GM15510 (cell line): Measurements from ENCODE around the gene CACNA1F.

Experiments
- POLR2A ChIP-seq: IDR thresholded peaks from 3 replicates; pipeline ENCODE4 v1.6.1; 2011; ENCODE audit warnings: borderline replicate concordance; ENCODE audit not compliant: insufficient read length; ENCODE audit errors: extremely low read depth

Gene CACNA1F

DNA sequence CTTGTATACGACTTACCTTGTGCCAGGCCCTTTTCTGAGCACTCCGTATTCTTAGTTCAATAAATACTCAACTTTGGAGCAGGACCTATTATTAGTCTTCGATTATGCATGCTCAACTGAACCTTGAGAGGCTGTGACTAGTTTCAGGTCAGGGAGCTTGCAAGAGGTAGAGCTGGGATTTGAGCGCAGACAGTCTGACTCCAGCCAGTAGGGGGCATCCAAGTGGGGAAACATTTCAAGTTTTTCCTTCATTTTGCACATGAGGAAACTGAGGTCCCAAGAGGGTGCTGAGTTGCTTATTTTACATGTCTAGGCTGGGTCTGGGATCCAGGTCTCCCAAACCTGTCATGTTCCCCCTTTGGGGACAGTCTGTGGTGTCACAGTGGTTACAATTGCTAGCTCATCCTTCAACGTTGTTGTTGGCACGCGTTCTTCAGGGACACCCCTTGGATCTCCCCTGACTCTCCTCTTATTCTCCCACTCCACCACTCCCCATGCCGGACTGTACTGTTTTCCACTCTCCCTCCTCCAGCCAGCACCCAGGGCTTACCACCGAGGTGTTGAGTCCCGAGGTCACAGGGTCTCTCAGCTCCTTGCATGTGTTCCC is 40.3 kb downstream of the CACNA1F start:
- no peak for TF ChIP-seq POLR2A

DNA sequence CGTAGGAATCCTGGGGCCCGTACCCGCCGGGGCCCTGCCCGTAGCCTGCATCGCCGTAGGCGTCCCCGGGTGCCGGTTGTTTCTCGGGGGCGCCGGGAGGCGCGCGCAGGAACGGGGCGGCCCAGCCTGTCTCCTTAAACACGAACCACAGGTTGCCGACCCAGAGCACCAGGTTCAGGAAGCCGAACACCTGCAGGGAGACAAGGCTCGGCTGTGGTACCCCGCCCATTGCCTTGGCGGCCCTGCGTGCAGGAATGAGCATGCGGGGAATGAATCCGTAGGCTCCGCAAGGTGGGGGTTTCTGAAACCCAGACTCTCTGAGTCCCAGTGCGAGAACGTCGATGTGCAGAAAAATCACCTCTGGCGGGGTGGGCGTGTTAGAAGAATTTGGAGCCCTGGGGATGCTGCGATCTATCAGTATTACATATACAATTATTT is 41.5 kb downstream of the CACNA1F start:
- no peak for TF ChIP-seq POLR2A

DNA sequence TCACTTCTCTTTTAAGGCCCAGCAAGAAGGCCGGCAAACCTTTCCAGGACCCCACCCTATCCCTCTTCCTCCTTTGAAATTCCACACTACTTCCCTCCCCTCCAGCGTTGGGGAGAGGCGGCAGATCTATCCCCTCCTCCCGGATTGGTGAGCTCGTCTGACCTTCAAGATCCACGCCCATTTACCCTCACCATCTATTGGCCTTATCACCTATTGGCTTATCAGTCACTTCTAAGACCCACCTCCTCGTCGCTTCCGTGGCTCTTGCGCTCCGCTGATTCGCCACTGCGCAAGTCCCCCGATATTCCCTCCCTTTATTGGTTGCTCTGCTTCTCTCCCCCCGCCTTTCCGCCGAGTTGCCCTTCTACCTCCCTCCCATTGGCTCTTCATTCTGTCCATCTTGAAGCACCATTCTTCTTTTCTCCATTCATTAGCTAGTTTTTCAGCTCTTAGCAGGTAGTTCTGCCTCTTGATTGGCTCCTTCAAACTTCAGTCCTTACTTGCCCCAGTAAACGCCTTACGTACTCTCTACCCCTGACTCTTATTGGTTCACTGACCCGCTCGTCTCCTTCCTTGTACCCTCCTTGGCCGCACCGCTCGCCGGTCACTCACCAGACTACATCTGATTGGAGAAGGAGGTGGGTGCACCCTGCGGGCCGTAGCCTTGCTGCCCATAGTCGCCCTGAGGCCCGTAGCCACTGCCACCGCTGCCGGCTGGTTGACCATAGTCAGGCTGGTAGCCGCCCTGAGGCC is 42.1 kb downstream of the CACNA1F start:
- TF ChIP-seq POLR2A: peak; percentile 84

DNA sequence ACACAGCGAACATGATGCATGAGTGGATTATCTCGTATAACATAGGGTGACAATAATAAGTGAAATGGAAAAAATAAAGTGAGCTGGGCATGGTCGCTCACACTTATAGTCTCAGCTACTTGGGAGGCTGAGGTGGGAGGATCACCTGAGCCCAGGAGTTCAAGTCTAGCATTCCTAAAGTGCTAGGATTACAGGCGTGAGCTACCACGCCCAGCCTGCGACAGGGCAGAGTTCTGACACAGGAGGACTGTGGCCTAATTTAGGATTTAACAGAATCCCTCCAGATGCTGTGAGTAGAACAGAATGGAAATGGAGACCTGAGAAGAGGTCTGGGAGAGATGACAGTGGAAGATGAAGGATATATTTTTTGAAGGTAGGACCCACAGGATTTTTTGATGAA is 43.5 kb downstream of the CACNA1F start:
- no peak for TF ChIP-seq POLR2A

DNA sequence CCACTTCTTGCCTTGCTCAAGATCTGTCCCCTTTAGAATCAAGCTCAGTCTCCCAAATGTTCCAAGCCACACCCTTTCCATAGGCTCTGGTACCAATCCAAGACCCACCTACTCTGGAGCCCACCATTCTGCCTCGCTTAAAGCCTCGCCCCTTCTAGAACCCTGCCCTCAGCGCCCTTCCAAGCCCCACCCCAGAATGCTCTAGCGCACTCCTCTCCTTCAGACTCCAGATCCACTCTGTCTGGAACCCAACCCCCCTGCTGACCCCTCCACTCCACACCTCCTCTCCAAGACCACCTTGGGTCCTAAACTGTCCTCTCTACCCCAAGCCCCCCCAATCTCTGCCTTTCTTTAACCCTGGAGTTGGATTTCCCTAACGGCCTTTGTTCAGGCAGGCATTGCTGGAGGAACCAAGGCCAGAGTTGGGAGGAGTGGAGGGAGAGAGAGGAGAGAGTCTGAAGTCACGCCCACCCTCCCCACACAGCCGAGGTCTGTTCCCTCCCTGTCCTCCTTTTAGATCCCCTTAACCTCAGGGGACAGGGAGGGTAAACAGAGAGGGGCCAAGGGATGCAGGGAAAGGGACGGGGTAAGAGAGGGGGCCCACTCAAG is 44.6 kb downstream of the CACNA1F start:
- no peak for TF ChIP-seq POLR2A

DNA sequence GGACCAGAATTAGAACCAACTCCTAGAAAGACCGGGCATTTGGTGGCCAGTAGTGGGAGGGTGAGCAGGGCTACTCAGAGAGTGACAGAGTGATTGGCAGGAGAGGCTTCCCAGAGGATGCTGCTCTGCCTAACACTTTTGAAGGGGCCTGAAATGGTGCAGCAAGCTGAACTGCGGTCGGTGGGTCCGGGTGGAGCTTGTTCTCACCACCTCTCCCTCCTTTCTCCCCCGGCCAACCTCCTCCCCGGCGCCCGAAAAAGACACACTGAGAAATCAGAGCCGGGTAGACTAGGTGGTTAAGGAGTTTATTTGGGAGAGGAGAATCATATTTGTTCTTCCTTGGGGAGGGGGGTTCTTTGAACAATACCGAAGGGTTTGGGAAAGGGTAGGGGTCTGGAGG is 45.6 kb downstream of the CACNA1F start:
- TF ChIP-seq POLR2A: no peak

DNA sequence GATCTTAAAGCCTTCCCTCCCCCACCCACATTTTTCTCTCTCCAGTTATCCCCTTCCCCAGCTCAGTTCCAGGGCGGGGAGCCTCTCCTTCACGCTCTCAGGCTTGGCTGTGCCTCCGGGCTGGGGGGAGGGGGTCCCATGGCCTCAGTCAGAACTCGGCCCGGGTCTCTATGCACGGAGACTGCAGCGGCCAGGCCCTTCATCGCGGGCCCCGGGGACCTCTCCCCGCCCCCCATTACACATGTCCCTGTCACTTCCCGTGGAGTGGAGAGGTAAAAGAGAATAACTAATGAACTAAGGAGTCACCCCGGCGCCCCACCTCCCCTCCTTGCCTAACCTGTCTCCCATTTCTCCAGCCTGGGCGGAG is 46.1 kb downstream of the CACNA1F start:
- no peak for TF ChIP-seq POLR2A

DNA sequence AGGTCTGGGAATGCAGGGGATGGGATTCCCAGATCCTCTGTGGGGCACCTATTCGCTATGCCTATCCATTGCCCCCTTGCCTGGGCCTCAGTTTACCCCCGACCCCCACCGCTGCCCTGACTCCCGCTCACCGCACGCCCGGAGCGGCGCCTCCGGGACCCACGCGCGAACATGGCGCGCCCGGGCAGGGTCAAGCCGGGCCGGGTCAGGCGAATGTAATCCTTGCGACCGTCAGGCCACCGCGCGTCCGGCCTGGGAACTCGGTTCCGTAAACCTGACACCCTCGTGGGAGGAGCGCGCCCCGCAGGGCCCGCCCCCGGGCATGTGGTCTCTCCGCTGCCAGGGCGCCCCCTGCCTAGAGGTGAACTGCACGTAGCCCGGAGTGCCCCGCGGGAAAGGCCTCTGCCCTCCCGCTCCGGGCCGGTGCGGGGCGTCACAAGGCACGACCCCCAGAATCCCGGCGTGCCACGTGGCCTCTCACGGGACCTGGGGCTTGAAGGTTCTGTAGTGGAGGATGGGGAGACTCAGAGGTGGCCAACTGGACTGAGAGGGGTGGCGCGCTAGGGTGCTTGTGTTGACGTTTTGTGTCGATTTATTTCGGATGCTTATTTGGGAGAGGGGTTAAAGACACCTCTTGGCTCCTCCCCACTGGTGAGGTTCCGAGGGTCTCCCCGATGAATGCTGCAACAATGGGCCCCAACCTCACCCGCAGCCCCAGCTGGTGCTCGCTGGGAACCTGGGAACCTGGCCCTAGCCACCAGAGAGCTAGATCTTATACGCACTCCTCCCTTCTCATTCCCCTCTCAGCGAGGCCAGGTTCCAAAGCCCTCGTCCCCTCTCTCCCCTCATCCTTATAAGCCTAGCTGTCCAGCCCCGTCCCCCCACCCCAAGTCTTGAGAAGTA is 46.8 kb downstream of the CACNA1F start, which contains the start of gene PRICKLE3:
TSS of gene PRICKLE3 (minus strand) at position 249 of the 903 bp plus-strand sequence. CDS start at position 173, 76 bp downstream.
- peak; percentile 78 for TF ChIP-seq POLR2A

DNA sequence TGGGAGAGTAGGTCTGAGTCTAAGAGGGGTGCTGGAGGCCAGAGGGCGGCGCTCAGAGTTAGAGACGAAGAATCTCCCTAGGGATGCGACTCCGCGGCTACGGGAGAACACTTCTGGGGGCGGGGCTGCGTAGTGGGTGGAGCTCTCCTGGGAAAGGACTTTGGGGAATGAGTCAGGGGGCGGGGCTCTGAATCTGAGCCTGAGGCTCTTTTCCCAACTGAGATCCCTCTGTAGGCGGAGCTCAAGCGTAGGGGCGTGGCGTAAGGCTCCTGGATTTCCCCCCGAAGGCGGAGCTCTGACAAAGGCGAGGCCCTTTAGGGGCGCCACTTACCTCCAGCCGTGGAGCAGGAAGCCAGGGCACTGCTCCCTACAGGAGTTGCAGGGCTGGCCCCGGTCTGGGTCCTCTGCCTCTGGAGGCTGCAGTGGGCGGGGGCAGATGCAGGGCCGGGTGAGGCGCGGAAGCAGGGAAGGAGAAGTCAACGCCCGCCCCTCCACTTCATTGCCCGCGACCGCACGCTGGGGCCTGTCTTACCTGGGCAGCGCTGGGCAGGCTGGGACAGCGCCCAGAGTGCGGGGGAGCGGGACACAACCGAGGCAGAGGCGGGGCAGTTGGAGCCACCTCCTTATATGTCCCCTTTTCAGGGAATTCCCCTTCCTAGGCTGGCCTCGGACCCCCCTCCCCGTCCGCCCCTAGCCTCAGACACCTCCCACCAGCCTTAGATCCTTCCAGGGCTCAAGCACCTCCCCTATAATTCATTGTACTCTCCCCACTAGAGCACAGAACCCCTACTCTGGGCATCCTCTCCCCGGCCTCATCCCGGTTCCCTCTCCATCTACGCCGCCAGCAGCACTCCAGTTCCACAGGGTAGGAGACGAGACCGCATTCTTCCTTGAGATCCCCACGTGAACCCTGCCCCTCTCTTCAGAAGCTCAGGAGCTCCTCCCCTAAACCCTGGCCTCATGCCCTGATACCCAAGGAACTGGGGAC is 48.6 kb downstream of the CACNA1F start:
- peak; percentile 25 for TF ChIP-seq POLR2A

DNA sequence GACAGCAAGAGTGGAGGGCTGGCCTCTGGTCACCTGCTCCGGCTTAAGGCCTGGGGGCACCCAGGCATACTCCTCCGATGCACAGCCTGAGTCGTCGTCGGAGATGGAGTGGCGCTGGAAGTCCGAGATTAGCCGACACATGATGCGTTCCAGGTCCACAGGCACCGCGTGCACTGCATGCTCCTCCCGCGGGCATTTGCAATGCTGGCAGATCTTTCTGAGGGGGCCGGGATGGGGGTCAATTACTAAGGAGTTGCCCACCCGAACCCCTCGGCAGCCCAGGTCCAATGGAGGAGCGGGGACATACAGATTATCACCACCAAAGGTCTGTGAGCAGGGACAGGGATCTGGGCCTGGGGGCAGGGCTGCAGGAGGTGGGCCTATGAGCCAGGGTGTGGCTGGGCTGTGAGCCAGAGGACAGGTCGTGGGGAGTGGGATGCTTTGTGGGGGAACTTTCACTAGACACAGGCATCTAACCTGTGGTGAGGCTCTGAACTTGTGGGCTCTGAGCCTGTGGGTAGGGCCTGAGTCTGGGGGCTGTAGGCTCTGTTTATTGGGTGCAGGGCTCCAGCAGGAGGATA is 49.3 kb downstream of the CACNA1F start:
- TF ChIP-seq POLR2A: no peak

DNA sequence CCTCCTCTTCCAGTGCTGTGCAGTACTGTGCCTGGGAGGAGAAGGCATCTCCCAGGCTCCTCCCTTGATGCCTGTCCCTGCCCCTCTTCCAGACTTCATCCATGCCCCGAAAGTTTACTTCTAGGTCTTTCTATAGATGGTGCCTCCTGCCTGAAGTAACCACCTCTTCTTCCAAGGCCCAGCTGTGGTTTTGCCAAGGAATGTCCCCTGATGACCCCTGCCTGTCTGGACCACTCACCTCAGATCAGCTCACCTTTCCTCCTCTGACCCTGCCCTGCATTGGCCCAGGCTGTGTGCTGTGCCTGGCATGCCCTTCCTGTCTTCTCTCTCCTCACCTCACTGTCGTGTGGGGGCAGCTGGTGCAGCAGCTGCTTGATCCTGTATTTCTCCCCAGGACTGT is 53.8 kb downstream of the CACNA1F start:
- no peak for TF ChIP-seq POLR2A

DNA sequence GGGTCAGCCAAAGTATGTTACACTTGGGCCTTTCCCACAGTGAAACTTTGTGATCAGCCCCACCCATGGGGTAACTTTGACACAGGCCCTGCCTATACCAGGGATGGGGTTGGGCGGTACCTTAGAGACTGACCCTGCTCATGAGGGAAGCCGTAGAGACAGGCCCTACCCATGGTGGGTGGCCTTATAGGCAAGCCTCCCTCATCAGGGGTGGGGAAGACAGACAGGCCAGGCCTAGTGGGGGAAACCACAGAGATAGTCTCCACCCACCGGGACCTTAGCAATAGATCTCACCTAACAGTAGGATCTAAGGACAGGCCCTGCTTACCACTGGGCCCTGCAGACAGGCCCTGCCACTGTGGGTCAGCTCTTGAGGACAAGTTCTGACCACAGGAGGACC is 54.6 kb downstream of the CACNA1F start:
- TF ChIP-seq POLR2A: no peak

DNA sequence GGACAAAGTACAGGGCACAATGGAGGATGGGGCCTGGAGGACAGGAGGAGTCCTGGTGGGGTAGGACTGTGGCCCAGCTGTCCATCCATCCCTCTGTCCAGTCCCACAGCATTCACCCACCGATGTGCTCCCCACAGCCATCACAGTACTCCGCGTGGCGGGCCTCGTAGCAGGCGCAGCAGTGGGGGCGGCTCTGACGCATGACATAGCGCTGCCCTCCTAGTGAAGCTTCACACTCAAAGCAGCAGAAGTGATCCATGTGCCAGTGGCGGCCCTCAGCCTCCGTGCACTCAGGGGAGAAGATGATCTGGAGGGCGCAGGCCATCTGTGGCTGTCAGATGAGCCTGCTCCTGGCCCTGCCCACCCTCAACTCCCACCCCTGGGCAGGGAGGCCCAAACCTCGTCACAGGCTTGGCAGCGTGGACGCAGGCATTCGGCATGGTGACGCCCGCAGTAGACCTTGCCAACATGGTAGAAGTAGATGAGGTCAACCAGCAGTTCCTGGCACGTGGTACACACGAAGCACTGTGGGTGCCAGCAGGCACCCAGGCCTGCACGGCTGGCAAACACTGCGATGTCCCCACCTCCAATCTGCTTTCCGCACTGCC is 55.2 kb downstream of the CACNA1F start:
- no peak for TF ChIP-seq POLR2A
